ENCODE data around the gene PDCD6IP.
A peak's percentile ranks its signal among the peaks of the same experiment; 100 is the strongest.

Gene PDCD6IP

DNA sequence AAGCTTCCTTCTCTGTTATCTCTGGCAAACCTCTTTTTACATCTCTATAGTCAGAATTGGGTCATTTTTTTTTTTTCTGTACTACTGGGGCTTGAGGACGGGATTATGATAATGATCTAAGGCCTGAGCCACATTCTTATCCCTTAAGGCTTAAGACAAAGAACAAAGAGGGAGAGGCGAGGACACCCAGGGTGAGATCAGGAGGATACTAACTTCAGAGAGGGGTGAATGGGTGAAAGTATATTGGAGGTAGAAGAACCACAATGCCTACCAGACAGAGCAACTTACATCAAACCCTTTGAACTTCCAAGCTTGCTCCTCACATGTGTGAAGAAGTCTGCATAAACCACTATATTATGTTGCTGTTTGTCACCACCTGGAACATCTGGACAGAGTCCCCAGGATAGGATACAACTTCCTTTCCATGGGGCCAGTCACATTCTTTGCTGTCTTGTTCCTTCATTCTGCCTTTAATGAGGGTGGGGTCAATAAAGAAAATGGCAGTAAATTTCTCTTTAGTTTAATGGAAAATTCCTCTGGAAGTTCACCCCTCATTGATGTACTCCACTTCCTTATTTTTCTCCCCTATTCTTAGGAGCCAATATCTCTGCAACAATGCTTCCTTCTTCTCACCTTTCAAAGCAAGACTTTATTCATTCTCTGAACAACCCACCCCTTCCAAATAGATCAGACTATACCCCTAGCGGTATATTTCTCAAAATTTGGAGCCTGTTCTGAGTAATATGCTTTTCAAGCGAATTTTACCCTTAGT lies 9.1 kb upstream of the PDCD6IP start:
- H3K27ac Mint-ChIP-seq: no peak overlapping the region
- H3K9me3 Mint-ChIP-seq: no peaks in the 10 kb centered on the region
- no peak for ATAC-seq
- no peak overlapping the region for H3K4me3 Mint-ChIP-seq
- H3K4me1 Mint-ChIP-seq: peaks cover 4% of the 10 kb centered on the region
- DNase-seq: no peak
- H3K27me3 Mint-ChIP-seq: peaks cover 14% of the 10 kb centered on the region

DNA sequence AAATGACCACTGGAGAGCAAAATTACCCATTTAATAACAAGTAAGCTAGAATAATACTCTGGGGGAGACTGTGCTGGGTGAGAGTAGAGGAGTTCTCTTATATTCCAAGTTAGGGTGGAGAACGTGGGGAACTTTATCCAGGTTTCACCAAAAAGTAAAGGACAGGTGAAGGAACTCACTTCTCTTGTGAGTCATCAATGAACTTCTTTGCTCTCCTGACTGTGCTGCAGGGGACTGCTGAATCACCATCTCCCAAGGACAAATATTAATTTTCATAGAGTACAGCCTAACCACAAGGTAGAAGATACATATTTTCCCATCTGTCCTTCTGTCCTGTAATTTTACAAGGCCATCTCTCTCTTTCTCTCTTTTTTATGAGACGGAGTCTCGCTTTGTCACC lies 8.3 kb upstream of the PDCD6IP start:
- no peak for DNase-seq
- peaks cover 14% of the 10 kb centered on the region for H3K27me3 Mint-ChIP-seq
- H3K4me3 Mint-ChIP-seq: no peak overlapping the region
- H3K9me3 Mint-ChIP-seq: no peaks in the 10 kb centered on the region
- no peak for ATAC-seq
- H3K27ac Mint-ChIP-seq: no peak overlapping the region
- H3K4me1 Mint-ChIP-seq: peaks cover 4% of the 10 kb centered on the region

DNA sequence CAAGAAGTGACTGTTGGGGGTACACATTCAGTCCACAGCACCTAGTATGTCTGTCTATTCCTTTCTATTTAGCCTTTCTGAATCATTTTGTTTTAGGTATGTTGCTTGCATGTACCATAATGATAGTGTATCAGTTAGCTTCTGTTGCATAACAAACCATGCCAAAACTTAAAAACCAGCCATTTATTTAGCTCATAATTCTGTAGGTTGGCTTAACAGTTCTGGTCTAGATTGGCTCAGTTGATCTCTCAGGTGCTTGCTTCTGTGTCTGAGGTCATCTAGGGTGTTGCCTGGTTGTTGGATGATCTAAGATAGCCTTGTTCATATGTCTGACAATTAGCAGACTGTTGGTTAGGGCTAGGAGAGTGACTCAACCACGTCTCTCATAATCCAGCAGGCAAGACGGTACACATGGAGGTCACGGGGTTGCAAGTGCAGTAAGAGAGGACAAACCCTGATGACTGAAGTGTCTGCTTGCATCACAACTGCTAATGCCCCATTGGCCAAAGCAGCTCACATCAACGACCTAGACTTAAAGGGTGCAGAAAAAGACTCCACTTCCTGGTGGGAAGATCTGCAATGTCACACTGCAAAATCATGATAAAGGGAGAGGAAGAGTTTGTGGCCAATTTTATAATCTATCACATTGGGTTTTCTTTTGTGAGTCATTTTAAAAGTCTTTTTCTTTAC lies 6.8 kb upstream of the PDCD6IP start:
- Mint-ChIP-seq H3K4me1 (peaks cover 4% of the 10 kb centered on the region), H3K4me3 (no peak overlapping the region), H3K9me3 (no peaks in the 10 kb centered on the region), H3K27ac (no peak overlapping the region), H3K27me3 (peaks cover 12% of the 10 kb centered on the region)
- no peak for DNase-seq
- peak; percentile 53 for ATAC-seq

DNA sequence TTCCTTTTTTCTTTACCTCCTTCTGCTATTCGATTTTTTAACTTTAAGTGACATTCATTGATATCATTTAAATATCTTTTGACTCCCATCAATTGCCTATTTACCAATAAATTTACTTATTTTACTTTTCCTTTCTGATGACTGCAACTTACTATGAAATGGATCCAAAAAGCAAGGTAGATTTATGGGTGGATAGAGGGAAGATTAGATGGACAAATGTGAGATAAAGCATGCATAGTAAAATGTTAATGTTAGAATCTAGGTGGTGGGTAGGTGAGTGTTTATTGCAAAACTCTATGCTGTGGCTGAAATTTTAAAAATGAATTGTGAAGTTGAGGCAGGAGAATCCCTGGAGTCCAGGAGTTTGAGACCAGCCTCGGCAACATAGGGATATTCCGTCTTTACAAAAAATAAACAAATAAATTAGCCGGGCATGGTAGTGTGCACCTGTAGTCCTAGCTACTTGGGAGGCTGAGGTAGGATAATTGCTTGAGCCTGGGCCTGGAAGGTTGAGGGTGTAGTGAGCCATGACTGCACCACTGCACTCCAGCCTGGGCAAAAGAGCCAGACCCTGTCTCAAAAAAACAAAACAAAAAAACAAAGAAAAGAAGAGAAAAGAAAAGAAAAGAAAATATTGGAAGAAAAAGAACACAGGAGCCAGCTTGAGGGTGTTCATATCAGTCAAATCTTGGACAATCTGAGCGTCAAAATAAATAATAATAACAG lies 6.1 kb upstream of the PDCD6IP start:
- no peak for ATAC-seq
- Mint-ChIP-seq H3K4me1 (peaks cover 6% of the 10 kb centered on the region), H3K4me3 (no peak overlapping the region), H3K27ac (no peak overlapping the region), H3K27me3 (peaks cover 5% of the 10 kb centered on the region), H3K9me3 (no peaks in the 10 kb centered on the region)
- DNase-seq: no peak

DNA sequence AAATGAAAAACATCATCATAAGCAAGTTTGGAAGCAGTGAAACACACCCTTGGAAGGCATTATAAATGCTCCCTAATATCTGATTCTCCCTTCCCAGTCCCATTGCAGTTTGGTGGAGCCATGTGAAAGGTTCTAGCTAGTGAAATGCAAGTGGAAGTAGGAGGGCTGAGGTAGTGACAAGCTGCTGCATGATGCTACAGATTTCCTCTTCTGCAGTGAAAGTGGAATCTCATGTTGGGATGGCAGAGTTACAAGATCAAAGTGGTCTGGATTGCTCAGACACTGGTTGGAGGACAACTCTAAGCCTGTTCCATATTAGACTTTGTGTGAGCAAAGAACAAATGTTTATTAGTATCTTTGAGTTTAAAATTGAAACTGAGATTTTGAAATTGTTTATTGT lies 3.3 kb upstream of the PDCD6IP start:
- H3K9me3 Mint-ChIP-seq: no peaks in the 10 kb centered on the region
- H3K4me1 Mint-ChIP-seq: peaks cover 25% of the 10 kb centered on the region
- no peaks in the 10 kb centered on the region for H3K27me3 Mint-ChIP-seq
- no peak for ATAC-seq
- DNase-seq: no peak
- no peak overlapping the region for H3K4me3 Mint-ChIP-seq
- no peak overlapping the region for H3K27ac Mint-ChIP-seq

DNA sequence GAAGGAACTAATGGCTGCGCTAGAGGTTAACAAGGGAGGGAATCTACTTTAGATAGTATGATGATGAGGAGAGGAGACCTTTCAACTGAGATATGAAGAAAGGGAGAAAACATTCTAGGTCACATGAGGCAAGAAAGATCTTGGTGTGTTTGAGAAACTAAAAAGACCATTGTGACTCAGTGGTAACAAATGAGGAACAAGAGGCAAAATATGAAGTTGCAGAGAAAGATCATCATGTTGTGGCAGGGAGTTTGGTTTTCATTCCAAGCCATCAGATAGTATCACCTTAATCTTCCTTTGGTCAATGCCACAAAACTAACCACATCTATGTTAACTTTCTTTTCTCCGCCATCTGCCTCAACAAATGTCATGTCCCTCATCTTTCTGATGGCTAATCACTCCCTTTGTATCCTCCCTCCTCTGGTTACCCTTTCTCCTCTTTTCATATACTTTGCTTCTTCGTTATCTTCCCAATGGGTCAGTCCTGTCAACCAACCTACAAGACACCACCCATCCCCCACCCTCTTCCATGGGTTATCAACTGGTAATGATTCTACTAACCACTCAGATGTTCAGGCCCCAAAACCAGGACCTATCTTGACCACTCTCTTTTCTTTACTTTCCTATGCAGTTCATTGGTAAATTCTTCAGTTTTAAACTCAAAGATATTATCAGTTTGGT lies 2.4 kb upstream of the PDCD6IP start:
- no peaks in the 10 kb centered on the region for H3K9me3 Mint-ChIP-seq
- peaks cover 34% of the 10 kb centered on the region for H3K4me1 Mint-ChIP-seq
- H3K4me3 Mint-ChIP-seq: no peak overlapping the region
- DNase-seq (no peak), ATAC-seq (no peak)
- no peaks in the 10 kb centered on the region for H3K27me3 Mint-ChIP-seq
- no peak overlapping the region for H3K27ac Mint-ChIP-seq

DNA sequence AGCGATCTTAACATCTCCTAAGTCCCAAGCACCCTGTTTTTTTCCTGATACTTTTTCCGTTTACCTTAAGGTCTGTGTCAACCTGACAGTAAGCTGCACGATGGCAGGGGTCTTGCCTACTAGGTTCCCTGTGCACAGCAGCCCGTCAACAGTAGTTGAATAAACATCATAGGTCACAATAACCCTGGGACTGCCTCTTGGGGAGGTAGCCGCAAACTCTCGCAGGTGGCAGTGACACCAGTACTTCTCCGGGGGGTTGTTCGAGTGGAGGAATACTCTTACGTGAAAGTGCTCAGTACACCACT lies 365 bp upstream of the PDCD6IP start:
- Mint-ChIP-seq H3K4me3 (peak overlapping the region; percentile 95 to 96), H3K4me1 (peaks cover 44% of the 10 kb centered on the region), H3K27me3 (no peaks in the 10 kb centered on the region), H3K27ac (peak overlapping the region; percentile 88 to 96), H3K9me3 (no peaks in the 10 kb centered on the region)
- ATAC-seq (peak; percentile 71), DNase-seq (no peak)

DNA sequence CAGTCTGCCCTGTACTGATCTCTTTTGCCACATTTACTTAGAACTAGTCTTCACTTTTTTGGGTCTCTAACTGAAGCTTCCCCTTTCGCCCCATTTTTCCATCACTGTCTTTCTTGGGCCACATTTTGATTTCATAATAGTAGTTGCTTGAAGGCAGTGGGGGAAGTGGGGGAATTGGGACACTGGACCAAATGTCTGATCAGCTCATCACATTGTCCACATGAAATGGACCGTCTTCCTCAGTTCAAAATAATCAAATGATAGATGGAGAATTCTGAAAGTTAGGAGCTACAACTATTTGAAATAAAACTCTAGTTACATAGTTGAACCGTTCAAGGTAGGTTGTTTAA lies 747 bp downstream of the PDCD6IP start:
- ATAC-seq (no peak), DNase-seq (no peak)
- Mint-ChIP-seq H3K27me3 (no peaks in the 10 kb centered on the region), H3K27ac (peak overlapping the region; percentile 88 to 96), H3K4me3 (peak overlapping the region; percentile 95 to 96), H3K9me3 (no peaks in the 10 kb centered on the region), H3K4me1 (peaks cover 55% of the 10 kb centered on the region)

DNA sequence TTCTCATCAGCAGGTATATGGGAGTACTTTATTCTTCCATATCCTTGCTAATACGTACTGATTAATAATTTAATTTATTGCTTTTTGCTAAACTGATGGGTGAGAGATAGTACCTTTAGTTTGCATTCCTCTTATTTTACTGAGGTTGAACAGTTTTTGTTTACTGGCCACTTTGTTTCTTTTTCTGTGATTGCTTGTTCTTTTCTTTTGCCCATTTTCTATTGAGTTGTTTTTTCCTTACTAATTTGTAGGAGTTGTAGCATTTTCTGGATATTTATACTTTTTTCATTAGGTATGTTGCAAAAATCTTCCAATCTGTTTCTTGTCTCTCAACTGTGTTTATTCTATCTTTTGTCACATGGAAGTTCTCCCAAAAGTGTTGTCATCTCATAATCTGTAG lies 4.8 kb downstream of the PDCD6IP start:
- no peak for DNase-seq
- H3K27me3 Mint-ChIP-seq: no peaks in the 10 kb centered on the region
- peak overlapping the region in 1 of 2 donors; percentile 23 for H3K4me3 Mint-ChIP-seq
- H3K27ac Mint-ChIP-seq: peak overlapping the region in 1 of 2 donors; percentile 24
- peaks cover 73% of the 10 kb centered on the region for H3K4me1 Mint-ChIP-seq
- H3K9me3 Mint-ChIP-seq: no peaks in the 10 kb centered on the region
- ATAC-seq: no peak

DNA sequence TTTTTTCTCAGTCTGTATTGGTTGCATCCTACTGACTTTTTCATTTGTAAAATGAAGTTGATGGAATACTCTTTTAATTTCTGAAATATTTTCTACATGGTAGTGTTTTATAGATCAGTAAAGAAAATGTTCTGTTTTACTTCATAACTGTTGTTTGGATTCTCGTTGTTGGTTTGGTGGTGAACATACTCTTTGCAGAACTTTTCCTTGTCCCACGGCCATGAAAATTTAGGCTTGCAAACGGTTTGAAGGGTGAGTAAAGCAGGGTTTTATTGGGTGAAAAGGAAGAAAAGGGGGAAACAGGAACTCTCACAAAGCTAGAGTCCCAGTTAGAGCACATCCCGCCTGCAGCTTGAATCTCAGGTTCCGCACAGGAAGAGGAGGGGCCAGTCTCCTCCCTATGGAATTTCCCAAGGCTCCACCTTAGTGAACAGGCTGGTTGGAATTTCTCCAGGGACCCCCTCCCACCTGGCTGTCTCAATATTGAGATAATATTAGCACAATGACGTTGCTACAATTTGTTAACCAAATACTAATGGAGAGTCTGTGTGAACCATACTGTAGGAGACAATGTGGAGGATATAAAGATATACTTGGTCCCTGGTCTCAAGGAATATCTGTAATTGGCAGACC lies 5.6 kb downstream of the PDCD6IP start:
- Mint-ChIP-seq H3K27me3 (no peaks in the 10 kb centered on the region), H3K4me3 (no peak overlapping the region), H3K9me3 (no peaks in the 10 kb centered on the region), H3K27ac (no peak overlapping the region), H3K4me1 (peaks cover 79% of the 10 kb centered on the region)
- ATAC-seq (no peak), DNase-seq (no peak)

DNA sequence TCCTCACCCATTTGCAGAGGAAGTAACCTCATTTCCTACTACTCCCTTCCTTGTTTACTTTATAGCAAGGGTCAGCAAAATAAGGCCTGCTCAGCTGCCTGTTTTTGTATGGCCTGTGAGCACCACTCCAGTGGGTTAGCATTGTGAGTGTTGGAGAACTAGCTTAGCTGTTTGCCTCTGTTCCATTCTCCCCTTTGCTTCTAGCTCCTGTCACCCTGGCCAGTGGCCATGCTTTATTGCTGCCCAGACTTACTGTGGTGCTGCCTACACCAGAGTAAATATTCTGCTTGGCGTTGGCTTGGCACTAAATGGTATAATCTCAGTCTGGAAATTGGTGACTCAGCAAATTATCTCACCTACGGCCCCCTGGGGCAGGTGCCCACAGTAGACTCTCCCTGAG lies 8.8 kb downstream of the PDCD6IP start:
- no peak for DNase-seq
- peaks cover 65% of the 10 kb centered on the region for H3K4me1 Mint-ChIP-seq
- no peaks in the 10 kb centered on the region for H3K27me3 Mint-ChIP-seq
- no peak for ATAC-seq
- no peaks in the 10 kb centered on the region for H3K9me3 Mint-ChIP-seq
- H3K27ac Mint-ChIP-seq: no peak overlapping the region
- H3K4me3 Mint-ChIP-seq: no peak overlapping the region

DNA sequence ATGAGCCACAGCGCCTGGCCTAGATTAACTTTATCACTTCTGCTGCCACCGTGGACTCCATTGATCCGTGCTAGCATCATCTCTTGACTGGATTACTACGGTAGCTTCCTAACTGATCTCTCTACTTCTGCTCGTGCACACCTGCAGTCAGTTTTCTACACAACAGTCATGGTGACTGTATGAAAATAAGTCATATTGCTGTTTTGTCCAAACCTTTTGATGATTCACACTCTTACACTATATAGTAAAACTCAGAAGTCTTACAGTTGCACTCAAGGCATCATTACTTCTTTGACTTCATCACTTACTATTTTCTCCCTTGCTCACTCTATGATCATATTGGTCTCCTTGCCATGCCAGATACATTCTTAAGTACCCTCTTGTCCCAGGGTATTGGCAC lies 10.1 kb downstream of the PDCD6IP start:
- Mint-ChIP-seq H3K4me1 (peaks cover 52% of the 10 kb centered on the region), H3K27me3 (no peaks in the 10 kb centered on the region), H3K27ac (no peak overlapping the region), H3K4me3 (no peak overlapping the region), H3K9me3 (no peaks in the 10 kb centered on the region)
- DNase-seq: no peak
- ATAC-seq: peak; percentile 42

DNA sequence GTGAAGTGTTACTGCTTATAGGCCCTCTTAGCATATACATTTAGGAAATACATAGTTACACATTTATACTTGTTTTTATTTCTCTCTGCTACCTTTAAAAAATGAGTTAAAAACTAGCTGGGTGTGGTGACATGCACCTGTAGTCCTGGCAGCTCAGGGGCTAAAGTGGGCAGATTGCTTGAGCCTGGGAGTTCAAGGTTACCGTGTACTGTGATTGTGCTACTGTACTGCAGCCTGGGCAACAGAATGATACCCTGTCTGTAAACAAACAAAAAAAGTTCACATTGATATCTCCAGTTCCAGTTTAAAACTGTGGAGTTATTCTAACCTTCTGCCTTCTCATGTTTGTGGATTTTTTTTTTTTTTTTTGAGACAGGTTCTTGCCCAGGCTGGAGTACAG lies 12.1 kb downstream of the PDCD6IP start:
- Mint-ChIP-seq H3K9me3 (no peaks in the 10 kb centered on the region), H3K4me1 (peaks cover 40% of the 10 kb centered on the region), H3K4me3 (no peak overlapping the region), H3K27me3 (no peaks in the 10 kb centered on the region), H3K27ac (peak overlapping the region in 1 of 2 donors; percentile 4)
- DNase-seq (no peak), ATAC-seq (no peak)

DNA sequence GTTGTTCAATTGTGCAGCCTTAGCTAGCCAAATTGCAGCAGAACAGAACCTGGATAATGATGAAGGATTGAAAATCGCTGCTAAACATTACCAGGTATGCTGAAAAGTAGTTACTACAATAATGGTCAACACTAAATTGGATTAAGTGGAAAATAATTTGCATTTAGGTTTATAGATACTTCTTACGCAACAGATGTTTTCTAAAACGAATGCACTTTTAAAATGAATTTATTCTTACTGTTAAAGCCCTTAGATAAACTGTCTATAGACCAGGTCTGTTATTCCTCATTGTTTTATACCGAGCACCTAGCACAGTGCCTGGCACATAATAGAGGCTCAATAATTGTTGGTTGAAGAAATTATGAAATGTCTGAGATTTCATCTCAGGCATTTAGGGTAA lies 23.6 kb downstream of the PDCD6IP start:
- DNase-seq: no peak
- no peaks in the 10 kb centered on the region for H3K9me3 Mint-ChIP-seq
- H3K27me3 Mint-ChIP-seq: no peaks in the 10 kb centered on the region
- ATAC-seq: no peak
- H3K4me3 Mint-ChIP-seq: no peak overlapping the region
- no peaks in the 10 kb centered on the region for H3K4me1 Mint-ChIP-seq
- no peak overlapping the region for H3K27ac Mint-ChIP-seq

DNA sequence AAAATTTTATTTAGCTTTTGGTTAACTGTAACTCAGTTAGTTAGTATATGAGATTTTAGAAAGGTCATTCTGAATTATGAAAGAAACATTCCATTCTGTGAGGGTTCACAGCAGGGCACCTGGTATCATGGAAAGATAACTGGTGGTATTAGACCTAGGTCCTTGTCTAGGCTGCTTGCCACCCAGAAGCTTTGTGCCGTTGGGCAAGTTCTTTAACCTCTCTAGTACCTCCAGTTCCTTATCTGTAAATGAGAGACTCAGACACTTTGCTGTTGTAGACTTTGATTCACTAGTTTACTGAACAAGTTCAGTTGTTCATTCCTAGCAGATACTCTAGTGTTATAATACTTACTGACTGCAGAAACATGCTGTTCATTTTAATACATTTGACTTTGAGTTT lies 25.4 kb downstream of the PDCD6IP start:
- DNase-seq (no peak), ATAC-seq (no peak)
- Mint-ChIP-seq H3K4me3 (no peak overlapping the region), H3K9me3 (no peaks in the 10 kb centered on the region), H3K4me1 (no peaks in the 10 kb centered on the region), H3K27ac (no peak overlapping the region), H3K27me3 (no peaks in the 10 kb centered on the region)

All from stimulated activated naive CD8-positive, alpha-beta T cell treated with anti-CD3 and anti-CD28 coated beads, Interleukin-15, amount 100 ng/mL, for 72 hours (primary cell).